ENCODE measurements around the gene VPS51. TPM values are rescaled to one million over a fixed set of nuclear protein-coding genes. Genes with fewer than 3 reads are reported as not detected.
A peak's percentile ranks its signal among the peaks of the same experiment; 100 is the strongest.

The VPS51 gene
- total and polyA plus RNA-seq, 9 of the 15 experiments (the other 6 are each of a cell fraction or from before 2014, with no cell fraction given): 1.8 to 143 (median 46.8) TPM

- BruUV-seq (replicated peaks): no TSS peak
- H3K36me3 ChIP-seq (ENCODE audit: control insufficient read depth, insufficient read depth, low read length): peaks cover 63% of the 10 kb centered on the region
- H3K27me3 ChIP-seq (ENCODE audit: control insufficient read depth in 2 of 2, insufficient read depth in 2 of 2, low read length in 2 of 2): no peaks in the 10 kb centered on the region
- POLR2A ChIA-PET: interaction anchor here (0.6 to 1.8 kb wide), 5 partner anchors 8 to 1211 kb away, joined by 3 to 4 read pairs (median 3); no protein-coding TSS in a partner anchor
- CTCF ChIA-PET (ENCODE audit: low intra/inter-chr PET ratio): interaction anchor here (0.5 to 3.0 kb wide), 2 partner anchors 64 to 955 kb away, joined by 4 to 18 read pairs; partner anchors contain the start of gene ARL2
- H3K27ac ChIP-seq (ENCODE audit: extremely low read depth, low read depth, low read length): no peak overlapping the region
- H3K9ac ChIP-seq (ENCODE audit: insufficient read depth in 1 of 2, low read depth in 2 of 2, low read length in 2 of 2): peak overlapping the region in 1 of 2 experiments; percentile 55; a peak in 1 of 4 replicates
- peak in 1 of 4 experiments; percentile 45 for DNase-seq (ENCODE audit: extremely low read depth in 1 of 4, low spot score in 3 of 4)
- intact Hi-C loops (cut with micrococcal nuclease): no loop called here
- peaks cover 46% of the 10 kb centered on the region for H3K79me2 ChIP-seq (ENCODE audit: control insufficient read depth, insufficient read depth, low read length)
- WGBS (ENCODE audit: insufficient coverage, low coverage, missing lambda C conversion rate): 62% methylated on average over 4 of the region's 4 CpGs
- H3K9me3 ChIP-seq (replicated peaks; ENCODE audit: control insufficient read depth, insufficient read depth, low read depth, low read length): no peaks in the 10 kb centered on the region
- no peak overlapping the region for H3K4me2 ChIP-seq (ENCODE audit: insufficient read depth, low read length)
- H2AFZ ChIP-seq (ENCODE audit: low read depth, low read length): no peak overlapping the region
- H3K4me3 ChIP-seq: no peak overlapping the region
- peaks cover 6% of the 10 kb centered on the region; the same call in 1 of the 2 replicates for H4K20me1 ChIP-seq (replicated peaks; ENCODE audit: control insufficient read depth, insufficient read depth, low read length)
- H3K9me1 ChIP-seq (ENCODE audit: control insufficient read depth, insufficient read depth, low read length): no peaks in the 10 kb centered on the region
- in situ Hi-C loops (cut with MboI): no loop called here
- peak; percentile 69 for ATAC-seq
- peaks cover 16 to 18% of the 10 kb centered on the region in 2 experiments; a peak in 4 of 5 replicates for H3K4me1 ChIP-seq (replicated peaks in 1 of 2; ENCODE audit: control insufficient read depth in 2 of 2, insufficient read depth in 2 of 2, low read length in 2 of 2)
- FAIRE-seq: peak; percentile 79
- TF ChIP-seq HMG20B (CRISPR knock-in tag; IDR thresholded peaks at IDR 0.05): no peak
- no peak for TF ChIP-seq ZNF140 (CRISPR knock-in tag; IDR thresholded peaks at IDR 0.05)
- TF ChIP-seq FOSL1 (tag; conservative IDR thresholded peaks at IDR 0.05): no peak
- no peak for TF ChIP-seq CBX8 (IDR thresholded peaks at IDR 0.05; ENCODE audit: borderline replicate concordance, extremely low read depth, low read depth, low read length, poor library complexity, severe bottlenecking)
- TF ChIP-seq MGA (IDR thresholded peaks at IDR 0.05): 0 out of 2 replicates have a peak, but pooled peaks have one; percentile 24
- no peak for TF ChIP-seq HDAC3 (IDR thresholded peaks at IDR 0.05; ENCODE audit: borderline replicate concordance, partially characterized antibody)
- TF ChIP-seq CTCF (IDR thresholded peaks at IDR 0.05 in 2 of 3, conservative IDR thresholded peaks at IDR 0.05 in 1 of 3; ENCODE audit: insufficient read depth in 2 of 3, low read depth in 1 of 3, low read length in 3 of 3): peak in 2 of 3 experiments; percentile 6 to 34; a peak in 2 of 6 replicates
Measured at GRCh38 chr11:65077451-65077850, 18.6 kb upstream of the VPS51 start.

Measured in K562 (cell line).